CD4-positive, alpha-beta T cell treated with Interleukin-15 for 4 hours (primary cell): Measurements from ENCODE around the gene CMIP.

ENCODE experiments used
- DNase-seq: peaks from one replicate; pipeline ENCODE4 v3.0.0-alpha.2; 2020; ENCODE audit warnings: low spot score

The CMIP gene

GRCh38 chr16:81480606-81481206 lies 36.1 kb downstream of the CMIP start:
- DNase-seq = no peak

GRCh38 chr16:81481207-81481821 lies 36.7 kb downstream of the CMIP start:
- peak; percentile 24 for DNase-seq

- DNase-seq = no peak
These were observed 37.9 kb downstream of the CMIP start for GRCh38 chr16:81482329-81483063.

GRCh38 chr16:81483064-81483969 lies 38.7 kb downstream of the CMIP start:
- no peak for DNase-seq

- DNase-seq = no peak
These were observed 39.5 kb downstream of the CMIP start for GRCh38 chr16:81483970-81484595.

GRCh38 chr16:81484908-81485624 lies 40.5 kb downstream of the CMIP start:
- DNase-seq = no peak

- DNase-seq = no peak
These were observed 41.4 kb downstream of the CMIP start for GRCh38 chr16:81485824-81486539.

GRCh38 chr16:81486540-81487061 lies 42.0 kb downstream of the CMIP start:
- DNase-seq = no peak

GRCh38 chr16:81487301-81487720 lies 42.7 kb downstream of the CMIP start:
- no peak for DNase-seq

- no peak for DNase-seq
These were observed 44.2 kb downstream of the CMIP start for GRCh38 chr16:81488687-81489411.

- DNase-seq = no peak
These were observed 45.1 kb downstream of the CMIP start for GRCh38 chr16:81489547-81490267.

GRCh38 chr16:81491541-81492188 lies 47.1 kb downstream of the CMIP start:
- DNase-seq = no peak

- DNase-seq = no peak
These were observed 47.7 kb downstream of the CMIP start for GRCh38 chr16:81492311-81492761.

- DNase-seq = no peak
These were observed 48.6 kb downstream of the CMIP start for GRCh38 chr16:81492965-81493754.

GRCh38 chr16:81493755-81494433 lies 49.3 kb downstream of the CMIP start:
- peak; percentile 47 for DNase-seq

- DNase-seq = no peak
These were observed 49.8 kb downstream of the CMIP start for GRCh38 chr16:81494434-81494806.

GRCh38 chr16:81494888-81495287 lies 50.3 kb downstream of the CMIP start:
- no peak for DNase-seq
